ENCODE measurements around the gene FBXL4.

- TF ChIP-seq CTCF (IDR thresholded peaks at IDR 0.05) (no peak), POLR2A (IDR thresholded peaks at IDR 0.05) (no peak)
These were observed 22.7 kb upstream of the FBXL4 start for GRCh38 chr6:98970469-98970868.
